NCI-H1694 (cell line): ENCODE data around the gene RBMY1F.
"Not testable (repeated sequence)": the region's sequence is repeated elsewhere in the genome, so short reads cannot be mapped to it uniquely, and the experiment has no call there.

Experiments
- DNase-seq: peaks from one replicate; lab custom pipeline; 2025; lab: John Stamatoyannopoulos, UW

Gene RBMY1F

DNA sequence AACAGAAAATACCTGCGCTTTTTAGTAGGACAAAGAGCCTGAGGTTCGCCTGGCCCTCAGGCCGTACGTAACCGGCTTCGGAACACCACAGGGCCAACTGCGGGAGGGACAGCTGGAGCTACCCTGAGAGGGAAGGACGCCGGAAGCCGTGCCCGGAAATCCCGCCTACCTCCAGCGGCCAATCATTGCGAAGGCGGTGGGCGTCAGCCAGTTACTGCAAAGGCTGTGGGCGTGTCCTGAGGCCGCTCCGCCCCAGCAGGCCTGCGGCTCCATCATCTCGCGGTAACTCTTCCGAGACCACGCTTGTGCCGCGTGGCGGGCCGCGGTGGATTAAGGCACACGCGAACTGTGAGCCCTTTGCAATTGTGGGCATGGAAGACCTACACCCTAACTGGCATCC is at the start of gene RBMY1F:
Gene RBMY1F, minus strand, starts transcription at position 101 of the 400 bp plus-strand sequence. CDS start 1,954 bp downstream, outside the sequence.
- DNase-seq: not testable (repeated sequence)

DNA sequence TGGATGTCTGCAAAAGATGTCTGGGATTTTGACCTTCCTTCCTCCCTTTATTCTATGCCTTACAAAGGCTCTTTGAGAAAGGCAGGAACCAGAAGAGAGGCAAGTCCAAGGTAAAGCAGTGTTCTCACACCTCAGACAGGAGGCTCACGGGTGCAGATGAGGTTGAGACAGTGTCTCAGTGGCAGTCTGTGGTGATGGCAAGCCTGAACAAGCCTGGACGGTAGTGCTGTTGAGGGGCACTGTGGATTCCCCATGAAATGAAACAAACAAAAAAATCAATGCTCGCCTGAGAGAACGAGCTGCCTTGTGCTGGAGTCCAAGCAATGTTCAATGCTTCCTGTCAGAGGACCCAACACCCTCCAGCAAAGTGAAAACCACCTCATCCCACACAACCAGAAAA is 31.6 kb downstream of the RBMY1F start:
- DNase-seq: not testable (repeated sequence)

DNA sequence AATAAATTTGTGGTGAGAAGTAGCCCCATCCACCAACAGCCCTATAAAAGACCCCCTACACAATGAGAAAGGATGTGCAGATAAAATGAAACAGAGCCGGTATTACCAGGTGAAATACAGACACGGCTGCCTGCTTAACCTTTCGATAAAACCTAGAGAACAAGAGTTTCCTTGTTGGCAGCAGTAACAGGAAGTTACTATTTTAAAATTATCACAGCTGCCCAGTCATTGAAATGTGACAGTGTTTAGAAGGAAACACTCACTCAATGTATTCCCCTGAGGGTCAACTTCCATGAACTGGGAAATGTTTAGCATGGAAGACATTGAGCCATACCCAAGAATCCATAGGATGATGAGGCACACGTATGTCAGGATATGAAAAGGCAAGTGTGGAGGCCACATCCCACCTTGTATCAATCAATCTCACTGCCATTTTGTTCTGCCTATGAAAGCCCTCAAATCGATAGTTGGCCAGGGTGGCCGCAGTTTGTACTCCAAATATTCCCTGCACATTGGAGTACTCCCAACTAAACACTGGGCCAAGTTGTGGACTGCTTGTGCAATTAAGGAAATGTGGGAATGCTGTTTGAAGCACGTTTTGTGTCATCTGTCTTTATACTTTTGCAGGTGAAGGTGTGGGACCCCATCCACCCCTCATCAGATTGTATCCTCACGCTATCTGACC is 41.6 kb downstream of the RBMY1F start:
- DNase-seq: not testable (repeated sequence)

DNA sequence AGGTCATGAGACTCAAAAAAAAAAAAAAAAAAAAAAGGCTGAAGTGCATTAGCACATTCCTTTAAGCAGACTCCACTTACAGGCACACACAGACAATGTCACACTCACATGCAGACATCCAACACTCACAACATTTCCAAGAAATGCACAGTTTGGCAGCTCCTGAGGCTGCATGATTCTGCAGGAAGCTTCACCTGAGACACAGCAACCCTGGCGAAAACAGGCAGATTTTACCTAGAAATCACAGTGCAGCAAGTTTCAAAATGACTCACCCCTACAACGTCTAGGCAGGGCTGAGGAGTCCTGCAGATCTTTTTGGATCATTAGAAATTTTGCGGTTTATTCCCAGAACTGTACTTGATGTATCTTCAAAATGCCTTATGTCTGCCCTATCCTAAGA is 48.0 kb downstream of the RBMY1F start:
- not testable (repeated sequence) for DNase-seq

DNA sequence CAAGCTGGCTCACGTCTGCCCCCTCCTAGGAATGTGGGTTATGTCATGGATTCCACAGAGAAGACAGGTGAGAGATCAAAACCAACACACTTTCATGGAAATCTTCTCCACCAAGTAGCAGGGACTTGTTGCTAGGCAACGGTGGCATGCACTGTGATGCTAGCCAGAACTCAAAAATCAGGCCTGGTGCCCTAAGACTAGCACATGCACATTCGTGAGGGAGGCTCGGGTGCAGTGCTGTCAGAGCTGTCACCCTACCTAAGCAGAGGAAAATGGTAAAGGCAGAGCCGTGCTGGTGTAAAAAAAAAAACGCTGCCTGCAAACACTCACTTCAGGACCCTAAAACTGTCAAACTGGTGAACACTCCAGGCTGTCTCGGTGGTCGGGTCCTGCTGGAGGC is 52.2 kb downstream of the RBMY1F start:
- DNase-seq: not testable (repeated sequence)
